Femur (tissue), 1 donor: Measurements from ENCODE around the gene NYAP1.
"Not testable (repeated sequence)": the region's sequence is repeated elsewhere in the genome, so short reads cannot be mapped to it uniquely, and the experiment has no call there.

ENCODE experiments used
- DNase-seq: peaks from one replicate; pipeline ENCODE4 v3.0.0-alpha.2; 2017

NYAP1 gene

GRCh38 chr7:100484673-100485045, 932 bp downstream of the NYAP1 start:
- DNase-seq = no peak

GRCh38 chr7:100485471-100485876, 1.7 kb downstream of the NYAP1 start:
- no peak for DNase-seq

DNA sequence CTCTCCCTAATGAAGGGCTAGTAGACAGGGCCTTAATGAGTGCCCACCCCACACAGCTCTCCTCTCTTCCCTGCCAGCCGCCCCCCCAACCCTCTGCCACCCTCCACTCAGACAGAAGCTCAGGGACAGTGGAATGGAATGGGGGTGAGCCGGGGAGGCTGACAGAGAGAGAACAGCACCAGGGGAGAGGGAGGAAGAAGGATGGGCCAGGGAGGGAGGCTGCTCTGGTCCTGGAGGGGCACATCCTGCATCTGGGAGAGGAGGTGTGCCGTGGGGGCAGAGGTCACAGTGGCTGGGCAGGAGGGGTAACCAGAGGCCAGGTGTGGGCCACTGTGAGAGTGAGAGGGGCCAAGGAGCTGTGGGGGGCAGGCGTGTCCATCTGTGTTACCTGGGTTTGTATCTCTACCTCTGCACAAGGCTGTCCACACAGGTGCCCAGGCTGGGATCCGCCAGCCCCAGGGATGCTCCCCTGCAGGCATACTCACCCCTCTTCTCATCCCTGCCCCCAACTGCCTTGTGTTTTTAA, 2.4 kb downstream of the NYAP1 start:
- no peak for DNase-seq

GRCh38 chr7:100486753-100487446, 3.2 kb downstream of the NYAP1 start:
- DNase-seq = no peak

DNA sequence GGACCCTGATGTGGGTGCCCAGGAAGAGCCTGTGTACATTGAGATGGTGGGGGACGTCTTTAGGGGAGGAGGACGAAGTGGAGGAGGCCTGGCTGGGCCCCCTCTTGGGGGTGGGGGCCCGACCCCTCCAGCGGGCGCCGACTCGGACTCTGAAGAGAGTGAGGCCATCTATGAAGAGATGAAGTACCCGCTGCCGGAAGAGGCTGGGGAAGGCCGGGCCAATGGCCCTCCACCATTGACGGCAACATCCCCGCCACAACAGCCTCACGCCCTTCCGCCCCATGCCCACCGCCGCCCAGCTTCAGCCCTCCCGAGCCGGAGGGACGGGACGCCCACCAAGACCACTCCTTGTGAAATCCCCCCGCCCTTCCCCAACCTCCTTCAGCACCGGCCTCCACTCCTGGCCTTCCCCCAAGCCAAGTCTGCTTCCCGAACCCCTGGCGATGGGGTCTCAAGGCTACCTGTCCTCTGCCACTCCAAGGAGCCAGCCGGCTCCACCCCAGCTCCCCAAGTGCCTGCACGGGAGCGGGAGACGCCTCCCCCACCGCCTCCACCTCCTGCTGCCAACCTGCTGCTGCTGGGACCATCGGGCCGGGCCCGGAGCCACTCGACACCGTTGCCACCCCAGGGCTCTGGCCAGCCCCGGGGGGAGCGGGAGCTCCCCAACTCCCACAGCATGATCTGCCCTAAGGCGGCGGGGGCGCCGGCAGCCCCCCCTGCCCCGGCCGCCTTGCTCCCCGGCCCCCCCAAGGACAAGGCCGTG, 4.8 kb downstream of the NYAP1 start:
- peak; percentile 16 for DNase-seq

DNA sequence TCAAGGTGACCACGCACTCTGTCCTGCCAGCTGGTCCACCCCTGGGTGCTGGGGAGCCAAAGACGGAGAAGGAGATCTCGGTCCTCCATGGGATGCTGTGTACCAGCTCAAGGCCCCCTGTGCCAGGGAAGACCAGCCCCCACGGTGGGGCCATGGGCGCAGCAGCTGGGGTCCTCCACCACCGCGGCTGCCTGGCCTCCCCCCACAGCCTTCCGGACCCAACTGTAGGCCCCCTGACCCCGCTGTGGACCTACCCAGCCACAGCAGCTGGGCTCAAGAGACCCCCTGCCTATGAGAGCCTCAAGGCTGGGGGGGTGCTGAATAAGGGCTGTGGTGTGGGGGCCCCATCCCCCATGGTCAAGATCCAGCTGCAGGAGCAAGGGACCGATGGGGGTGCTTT, 5.4 kb downstream of the NYAP1 start:
- no peak for DNase-seq

DNA sequence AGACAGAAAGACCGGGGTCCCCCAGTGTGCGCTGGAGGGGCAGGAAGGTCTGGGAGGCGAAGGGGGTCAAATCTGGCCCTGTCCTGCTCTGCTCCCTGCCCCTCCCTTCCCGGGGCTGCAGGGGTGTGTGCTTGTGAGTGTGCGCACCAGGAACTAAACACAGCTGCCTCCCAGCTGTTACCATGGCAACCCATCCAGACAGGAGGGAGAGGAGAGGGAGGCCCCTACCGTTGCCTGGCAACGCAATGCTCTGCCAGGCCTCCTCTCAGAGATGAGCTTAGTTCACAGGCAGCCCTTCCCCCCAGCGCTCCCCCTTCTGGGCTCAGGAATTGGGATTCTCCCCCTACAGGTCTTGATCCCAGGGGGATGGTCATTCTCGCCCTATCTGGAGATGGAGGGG, 6.1 kb downstream of the NYAP1 start:
- DNase-seq = peak; percentile 93

DNA sequence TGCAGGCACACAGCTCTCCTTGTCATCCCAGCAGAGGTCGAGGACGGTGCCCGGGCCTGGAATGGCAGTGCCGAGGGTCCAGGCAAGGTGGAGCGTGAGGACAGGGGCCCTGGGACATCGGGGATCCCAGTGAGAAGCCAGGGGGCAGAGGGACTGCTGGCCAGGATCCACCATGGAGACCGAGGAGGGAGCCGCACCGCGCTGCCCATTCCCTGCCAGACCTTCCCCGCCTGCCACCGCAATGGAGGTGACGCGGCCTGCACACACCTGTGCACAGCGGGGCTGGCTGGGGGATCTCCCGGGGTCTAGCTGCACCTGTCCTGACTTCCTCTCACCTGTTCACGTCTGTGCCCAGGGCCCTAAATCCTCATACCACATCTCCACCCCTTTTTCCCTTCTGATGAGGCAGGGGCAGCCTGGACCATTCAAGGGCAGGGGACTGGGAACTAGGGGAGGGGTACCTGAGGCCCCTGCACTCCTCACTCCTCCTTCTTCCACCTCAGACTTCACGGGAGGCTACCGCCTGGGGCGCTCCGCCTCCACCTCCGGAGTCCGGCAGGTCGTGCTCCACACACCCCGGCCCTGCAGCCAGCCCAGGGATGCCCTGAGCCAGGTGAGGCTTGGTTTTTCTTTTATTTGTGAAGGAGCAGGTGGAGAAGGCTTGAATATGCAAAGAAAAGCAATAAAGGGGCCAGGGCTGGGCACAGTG, 6.9 kb downstream of the NYAP1 start:
- DNase-seq = no peak

- DNase-seq = no peak
Observed at GRCh38 chr7:100491192-100491578, 7.5 kb downstream of the NYAP1 start.

DNA sequence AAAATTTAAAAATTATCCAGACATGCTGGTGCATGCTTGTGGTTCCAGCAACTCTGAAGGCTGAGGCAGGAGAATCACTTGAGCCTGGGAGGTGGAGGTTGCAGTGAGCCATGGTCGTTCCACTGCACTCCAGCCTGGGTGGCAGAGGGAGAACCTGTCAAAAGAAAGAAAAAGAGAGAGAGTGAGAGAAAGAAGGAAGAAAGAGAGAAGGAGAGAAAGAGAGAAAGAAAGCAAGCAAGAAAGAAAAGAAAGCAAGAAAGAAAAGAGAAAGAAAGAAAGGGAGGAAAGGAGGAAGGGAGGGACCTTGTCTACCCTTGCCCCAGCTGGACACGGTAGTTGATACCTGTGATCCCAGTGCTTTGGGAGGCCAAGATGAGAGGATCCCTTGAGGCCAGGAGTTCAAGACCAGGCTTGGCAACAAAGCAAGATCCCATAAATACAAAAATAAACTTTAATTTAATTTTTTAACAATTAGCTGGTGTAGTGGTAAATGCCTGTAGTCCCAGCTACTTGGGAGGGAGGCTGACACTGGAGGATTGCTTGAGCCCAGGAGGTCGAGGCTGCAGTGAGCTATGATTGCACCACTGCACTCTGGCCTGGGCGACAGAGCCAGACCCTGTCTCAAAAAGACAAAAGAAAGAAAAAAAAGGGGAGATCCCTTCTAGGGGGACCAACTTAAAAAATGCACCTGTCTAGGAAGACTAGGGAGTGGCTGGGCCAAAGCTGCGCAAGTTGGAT, 9.2 kb downstream of the NYAP1 start:
- no peak for DNase-seq

DNA sequence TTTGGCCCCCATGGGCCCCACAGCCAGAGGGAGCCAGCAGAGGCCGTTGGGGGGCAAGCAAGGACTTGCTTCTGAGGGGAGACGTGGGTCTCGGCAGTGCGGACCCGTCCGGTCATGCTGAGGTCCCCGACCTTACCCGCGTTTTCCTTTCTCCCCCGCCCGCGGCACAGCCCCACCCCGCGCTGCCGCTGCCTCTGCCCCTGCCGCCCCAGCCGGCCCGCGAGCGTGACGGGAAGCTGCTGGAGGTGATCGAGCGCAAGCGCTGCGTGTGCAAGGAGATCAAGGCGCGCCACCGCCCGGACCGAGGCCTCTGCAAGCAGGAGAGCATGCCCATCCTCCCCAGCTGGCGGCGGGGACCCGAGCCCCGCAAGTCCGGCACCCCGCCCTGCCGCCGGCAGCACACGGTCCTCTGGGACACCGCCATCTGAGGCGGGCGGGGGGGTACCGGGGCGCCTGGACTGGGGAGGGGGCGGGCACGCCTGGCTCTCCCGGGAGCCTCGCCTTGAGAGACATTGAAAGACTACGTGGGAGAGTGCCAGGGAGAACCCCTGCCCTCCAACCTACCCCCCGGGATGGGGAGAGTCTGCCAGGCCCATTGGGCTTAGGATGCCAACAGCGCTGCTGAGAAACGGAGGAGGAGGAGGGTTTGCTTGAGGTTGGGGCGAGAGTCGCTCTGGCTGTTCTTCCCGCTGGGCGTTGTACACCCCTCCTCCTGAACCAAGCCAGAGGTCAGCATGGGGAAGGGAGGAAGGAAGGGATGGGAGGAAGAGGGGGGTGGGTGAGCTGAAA, 9.9 kb downstream of the NYAP1 start:
- DNase-seq = no peak

DNA sequence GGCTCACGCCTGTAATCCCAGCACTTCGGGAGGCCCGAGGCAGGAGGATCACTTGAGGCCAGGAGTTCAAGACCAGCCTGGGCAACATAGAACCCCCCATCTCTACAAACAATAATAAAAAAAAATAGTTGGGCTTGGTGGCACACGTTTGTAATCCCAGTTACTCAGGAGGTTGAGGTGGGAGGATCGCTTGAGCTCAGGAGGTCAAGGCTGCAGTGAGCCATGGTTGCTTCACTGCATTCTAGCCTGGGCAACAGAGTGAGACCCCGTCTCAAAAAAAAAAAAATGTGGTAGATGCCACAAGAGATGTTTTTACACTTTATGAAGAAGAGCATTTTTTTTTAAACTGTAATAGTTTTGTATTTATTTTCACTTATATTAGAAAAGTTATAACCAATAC, 12.8 kb downstream of the NYAP1 start:
- no peak for DNase-seq

DNA sequence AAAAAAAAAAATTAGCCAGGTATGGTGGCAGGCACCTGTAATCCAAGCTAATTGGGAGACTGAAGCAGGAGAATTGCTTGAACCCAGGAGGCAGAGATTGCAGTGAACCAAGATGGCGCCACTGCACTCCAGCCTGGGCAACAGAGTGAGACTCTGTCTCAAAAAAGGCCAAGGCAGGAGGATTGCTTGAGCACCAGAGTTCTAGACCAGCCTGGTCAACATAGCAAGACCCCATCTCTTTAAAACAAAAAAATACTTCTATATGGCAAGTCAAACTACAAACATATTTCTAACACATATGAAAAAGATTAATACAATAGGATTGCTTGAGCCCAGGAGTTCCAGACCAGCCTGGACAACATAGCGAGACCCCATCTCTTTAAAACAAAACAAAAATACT, 17.0 kb downstream of the NYAP1 start:
- not testable (repeated sequence) for DNase-seq

DNA sequence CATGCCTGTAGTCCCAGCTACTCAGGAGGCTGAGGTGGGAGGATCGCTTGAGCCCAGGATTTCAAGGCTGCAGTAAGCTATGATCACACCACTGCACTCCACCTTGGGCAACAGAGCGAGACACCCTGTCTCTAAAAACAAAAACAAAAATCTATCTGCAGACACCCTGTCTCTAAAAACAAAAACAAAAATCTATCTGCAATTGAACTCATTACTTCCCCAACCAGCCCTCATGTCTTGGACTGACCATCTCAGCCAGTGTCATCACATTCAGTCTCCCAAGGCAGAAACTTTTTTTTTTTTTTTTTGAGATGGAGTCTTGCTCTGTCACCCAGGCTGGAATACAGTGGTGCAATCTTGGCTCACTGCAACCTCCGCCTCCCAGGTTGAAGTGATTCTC, 20.3 kb downstream of the NYAP1 start:
- DNase-seq = not testable (repeated sequence)

DNA sequence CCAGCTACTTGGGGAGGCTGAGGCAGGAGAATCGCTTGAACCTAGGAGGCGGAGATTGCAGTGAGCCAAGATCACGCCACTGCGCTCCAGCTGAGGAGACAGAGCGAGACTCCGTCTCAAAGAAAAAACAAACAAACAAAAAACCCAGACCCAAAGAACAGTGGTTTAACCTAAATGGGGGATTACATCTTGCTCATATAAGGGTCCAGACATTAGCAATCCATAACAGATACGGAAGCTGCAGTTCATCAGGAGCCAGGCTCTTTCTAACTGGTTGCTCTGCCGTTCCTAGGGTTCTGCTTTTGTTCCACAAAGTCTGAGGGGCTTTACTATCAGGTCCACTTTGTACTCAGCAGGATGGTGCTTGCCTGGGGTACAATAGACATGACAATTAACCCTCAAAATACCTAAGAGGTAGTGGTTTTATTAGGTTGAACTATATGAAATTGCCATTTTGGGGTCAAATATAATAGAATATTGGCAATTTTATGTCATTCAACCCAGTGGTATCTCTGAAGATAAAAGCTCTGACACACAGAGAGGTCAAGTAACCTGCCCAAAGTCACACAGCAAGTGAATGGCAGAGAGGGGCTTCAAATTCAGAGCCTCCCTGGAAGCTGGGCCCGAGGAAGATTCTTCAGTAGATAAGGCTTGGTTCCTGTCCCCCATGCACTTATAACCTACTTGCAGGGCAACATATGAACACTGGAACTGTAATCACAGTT, 21.3 kb downstream of the NYAP1 start:
- DNase-seq = no peak

DNA sequence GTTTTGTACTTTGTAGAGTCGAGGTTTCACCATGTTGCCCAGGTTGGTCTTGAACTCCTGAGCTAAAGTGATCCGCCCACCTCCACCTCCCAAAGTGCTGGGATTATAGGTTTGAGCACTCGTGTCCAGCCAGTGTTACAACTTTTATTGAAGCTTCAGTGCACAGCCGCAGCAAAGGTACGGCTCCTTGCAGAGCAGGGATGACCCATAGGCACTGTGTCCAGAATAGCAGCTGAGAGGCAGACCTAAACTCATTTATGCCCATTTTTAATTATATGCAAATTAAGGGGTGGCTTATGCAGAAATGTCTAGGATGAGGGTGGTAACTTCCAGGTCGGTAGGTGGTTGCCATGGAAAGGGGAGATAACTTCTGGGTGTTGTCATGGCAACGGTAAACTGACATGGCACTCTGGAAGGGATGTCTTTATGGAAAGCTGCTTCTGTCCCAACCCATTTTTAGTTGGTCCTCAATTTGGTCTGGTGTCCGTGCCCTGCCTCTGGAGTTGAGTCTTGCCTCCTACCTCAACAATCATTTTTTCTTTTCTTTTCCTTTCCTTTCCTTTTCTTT, 22.7 kb downstream of the NYAP1 start:
- DNase-seq = no peak

- peak; percentile 59 for DNase-seq
Observed at GRCh38 chr7:100509231-100509630, 25.5 kb downstream of the NYAP1 start.

- no peak for DNase-seq
Observed at GRCh38 chr7:100510437-100511239, 26.9 kb downstream of the NYAP1 start.

DNA sequence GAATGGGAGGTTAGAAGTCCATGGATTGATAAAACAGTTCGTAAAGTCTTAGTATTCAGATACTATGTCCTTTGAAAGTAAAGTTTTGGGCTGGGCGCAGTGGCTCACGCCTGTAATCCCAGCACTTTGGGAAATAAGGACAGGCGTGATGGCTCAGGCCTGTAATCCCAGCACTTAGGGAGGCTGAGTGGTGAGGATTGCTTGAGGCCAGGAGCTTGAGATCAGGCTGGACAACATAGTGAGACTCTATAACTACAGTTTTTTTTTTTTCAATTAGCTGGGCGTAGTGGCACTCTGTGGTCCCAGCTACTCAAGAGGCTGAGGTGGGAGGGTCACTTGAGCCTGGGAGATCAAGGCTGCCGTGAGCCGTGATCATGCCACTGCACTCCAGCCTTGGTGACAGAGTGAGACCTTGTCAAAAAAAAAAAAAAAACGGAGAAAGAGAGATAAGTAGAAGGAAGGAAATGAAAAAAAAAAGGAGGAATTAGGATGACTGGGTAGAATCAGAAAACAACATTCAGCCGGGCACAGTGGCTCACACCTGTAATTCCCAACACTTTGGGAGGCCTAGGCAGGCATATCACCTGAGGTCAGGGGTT, 29.6 kb downstream of the NYAP1 start:
- no peak for DNase-seq

- no peak for DNase-seq
Observed at GRCh38 chr7:100515072-100515532, 31.4 kb downstream of the NYAP1 start.
